SK-N-SH treated with all-trans-retinoic acid at 6 μM for 48 hours (cell line): ENCODE results near the gene FAM118A.

ENCODE experiments used
- ATAC-seq: fragments of 200-7000 bp; cut with Tn5 transposase; 3 replicates; pipeline ENCODE4 v1.9.1; 2020; ENCODE audit warnings: mild to moderate bottlenecking, moderate library complexity
- ARNTL ChIP-seq: fragments of 450-650 bp; formaldehyde crosslinking; IDR thresholded peaks from 2 replicates; pipeline ENCODE4 v1.5.0; 2020; ENCODE audit warnings: low read depth, mild to moderate bottlenecking, moderate library complexity, borderline replicate concordance
- BACH2 ChIP-seq: fragments of 250-450 bp; sonication (Bioruptor Pico); IDR thresholded peaks from 2 replicates; pipeline ENCODE4 v1.9.0; 2021; ENCODE audit warnings: mild to moderate bottlenecking, borderline replicate concordance
- CREB5 ChIP-seq: fragments of 250-450 bp; sonication (Bioruptor Pico); IDR thresholded peaks from 2 replicates; pipeline ENCODE4 v1.5.1; 2020; ENCODE audit warnings: low read depth, mild to moderate bottlenecking, moderate library complexity
- CSRNP3 ChIP-seq: fragments of 250-450 bp; sonication (Bioruptor Pico); IDR thresholded peaks from 2 replicates; pipeline ENCODE4 v1.5.1; 2021; ENCODE audit warnings: mild to moderate bottlenecking, moderate library complexity
- ESRRG ChIP-seq: fragments of 250-450 bp; sonication (Bioruptor Pico); IDR thresholded peaks from 2 replicates; pipeline ENCODE4 v1.6.1; 2021; ENCODE audit warnings: mild to moderate bottlenecking
- GLIS3 ChIP-seq: fragments of 250-450 bp; sonication (Bioruptor Pico); IDR thresholded peaks from 2 replicates; pipeline ENCODE4 v1.5.0; 2020; ENCODE audit warnings: mild to moderate bottlenecking, moderate library complexity
- ISL1 ChIP-seq: fragments of 250-450 bp; sonication (Bioruptor Pico); IDR thresholded peaks from 2 replicates; pipeline ENCODE4 v2.1.2; 2022; ENCODE audit warnings: mild to moderate bottlenecking, moderate library complexity
- PATZ1 ChIP-seq: fragments of 250-450 bp; sonication (Bioruptor Pico); IDR thresholded peaks from 2 replicates; pipeline ENCODE4 v1.8.0; 2020; ENCODE audit warnings: mild to moderate bottlenecking, moderate library complexity, borderline replicate concordance
- POU6F1 ChIP-seq: fragments of 250-450 bp; sonication (Bioruptor Pico); IDR thresholded peaks from 2 replicates; pipeline ENCODE4 v1.8.0; 2021; ENCODE audit warnings: low read depth, mild to moderate bottlenecking, moderate library complexity, borderline replicate concordance
- PPARA ChIP-seq: fragments of 250-450 bp; sonication (Bioruptor Pico); IDR thresholded peaks from 2 replicates; pipeline ENCODE4 v1.5.0; 2020; ENCODE audit warnings: mild to moderate bottlenecking, borderline replicate concordance
- RARB ChIP-seq: fragments of 250-450 bp; sonication (Bioruptor Pico); IDR thresholded peaks from 2 replicates; pipeline ENCODE4 v1.8.0; 2021; ENCODE audit warnings: mild to moderate bottlenecking, moderate library complexity
- SNAI2 ChIP-seq: fragments of 250-450 bp; sonication (Bioruptor Pico); IDR thresholded peaks from 2 replicates; pipeline ENCODE4 v1.5.0; 2020; ENCODE audit warnings: mild to moderate bottlenecking, moderate library complexity
- TCF4 ChIP-seq: fragments of 250-450 bp; sonication (Bioruptor Pico); IDR thresholded peaks from 2 replicates; pipeline ENCODE4 v1.8.0; 2021; ENCODE audit warnings: mild to moderate bottlenecking, moderate library complexity, borderline replicate concordance
- TOX ChIP-seq: fragments of 250-450 bp; sonication (Bioruptor Pico); IDR thresholded peaks from 2 replicates; pipeline ENCODE4 v1.8.0; 2021; ENCODE audit warnings: mild to moderate bottlenecking, moderate library complexity, borderline replicate concordance
- TSHZ2 ChIP-seq: fragments of 250-450 bp; sonication (Bioruptor Pico); IDR thresholded peaks from 2 replicates; pipeline ENCODE4 v1.5.0; 2020; ENCODE audit warnings: mild to moderate bottlenecking, moderate library complexity
- ZC3H10 ChIP-seq: fragments of 250-450 bp; sonication (Bioruptor Pico); IDR thresholded peaks from 2 replicates; pipeline ENCODE4 v1.5.1; 2021; ENCODE audit warnings: mild to moderate bottlenecking, moderate library complexity
- ZFP30 ChIP-seq: fragments of 450-650 bp; formaldehyde crosslinking; IDR thresholded peaks from 2 replicates; pipeline ENCODE4 v1.5.0; 2022; ENCODE audit warnings: mild to moderate bottlenecking, moderate library complexity
- ZNF565 ChIP-seq: fragments of 450-650 bp; formaldehyde crosslinking; conservative IDR thresholded peaks from 2 replicates; pipeline ENCODE4 v1.5.0; 2020; ENCODE audit warnings: low read depth, mild to moderate bottlenecking, moderate library complexity
- ZNF70 ChIP-seq: fragments of 450-650 bp; formaldehyde crosslinking; IDR thresholded peaks from 2 replicates; pipeline ENCODE4 v1.5.0; 2020; ENCODE audit warnings: mild to moderate bottlenecking, moderate library complexity
- ZNF8 ChIP-seq: fragments of 450-650 bp; formaldehyde crosslinking; IDR thresholded peaks from 2 replicates; pipeline ENCODE4 v1.5.0; 2020; ENCODE audit warnings: mild to moderate bottlenecking, moderate library complexity

Gene FAM118A

GRCh38 chr22:45306139-45306538 is 3.6 kb upstream of the FAM118A start:
- TF ChIP-seq ZNF70 (CRISPR knock-in tag), result no peak
- no peak for TF ChIP-seq CREB5 (CRISPR knock-in tag)
- TF ChIP-seq ZNF565 (CRISPR knock-in tag), result no peak
- TF ChIP-seq GLIS3, result no peak
- TF ChIP-seq PATZ1, result no peak
- TF ChIP-seq ESRRG (CRISPR knock-in tag), result no peak
- TF ChIP-seq ARNTL (CRISPR knock-in tag), result no peak
- TF ChIP-seq TOX (CRISPR knock-in tag), result no peak
- no peak for TF ChIP-seq TCF4 (CRISPR knock-in tag)
- no peak for TF ChIP-seq SNAI2 (CRISPR knock-in tag)
- TF ChIP-seq ISL1 (CRISPR knock-in tag), result no peak
- TF ChIP-seq RARB (CRISPR knock-in tag), result no peak
- TF ChIP-seq PPARA (CRISPR knock-in tag), result no peak
- no peak for TF ChIP-seq BACH2 (CRISPR knock-in tag)
- no peak for TF ChIP-seq POU6F1
- no peak for TF ChIP-seq ZFP30 (CRISPR knock-in tag)
- ATAC-seq, result no peak

GRCh38 chr22:45308391-45308956 is 1.3 kb upstream of the FAM118A start:
- no peak for ATAC-seq
- TF ChIP-seq CREB5 (CRISPR knock-in tag) (no peak), ZC3H10 (CRISPR knock-in tag) (no peak), ZFP30 (CRISPR knock-in tag) (no peak), RARB (CRISPR knock-in tag) (no peak), TOX (CRISPR knock-in tag) (no peak), ESRRG (CRISPR knock-in tag) (no peak), BACH2 (CRISPR knock-in tag) (no peak), ISL1 (CRISPR knock-in tag) (no peak)

GRCh38 chr22:45308957-45309421 is 745 bp upstream of the FAM118A start:
- no peak for ATAC-seq
- TF ChIP-seq ZNF8, result no peak
- no peak for TF ChIP-seq SNAI2 (CRISPR knock-in tag)
- TF ChIP-seq CSRNP3 (CRISPR knock-in tag), result no peak
- TF ChIP-seq ZC3H10 (CRISPR knock-in tag), result no peak
- TF ChIP-seq ISL1 (CRISPR knock-in tag), result no peak
- TF ChIP-seq RARB (CRISPR knock-in tag), result no peak
- TF ChIP-seq ZNF70 (CRISPR knock-in tag), result no peak
- no peak for TF ChIP-seq TOX (CRISPR knock-in tag)
- TF ChIP-seq TSHZ2 (CRISPR knock-in tag), result no peak
- TF ChIP-seq GLIS3, result no peak
- TF ChIP-seq, all 23 proteins: peak for 0
